ENCODE results near the gene KIAA1191. TPM values are rescaled to one million over a fixed set of nuclear protein-coding genes. Genes with fewer than 3 reads are reported as not detected.

The KIAA1191 gene
- total RNA-seq, 3 donors from 2014 or later, result 63.4 to 106 (median 104) TPM

- no peak for ATAC-seq
- H3K9me3 ChIP-seq, result no peaks in the 10 kb centered on the region
- peaks cover 8% of the 10 kb centered on the region for H3K4me1 ChIP-seq (ENCODE audit: low read depth)
- intact Hi-C loops (cut with DNase I, micrococcal nuclease), result no loop called here
- no peak overlapping the region for H3K4me3 ChIP-seq
- TF ChIP-seq CTCF (IDR thresholded peaks at IDR 0.05), result no peak
- no peaks in the 10 kb centered on the region for H3K36me3 ChIP-seq (ENCODE audit: low read depth)
- DNase-seq, result no peak
Measured at GRCh38 chr5:176359658-176360057, 1.9 kb downstream of the KIAA1191 start.

- intact Hi-C loops (cut with DNase I, micrococcal nuclease), result no loop called here
- no peak for TF ChIP-seq CTCF (IDR thresholded peaks at IDR 0.05)
- H3K36me3 ChIP-seq (ENCODE audit: low read depth), result no peaks in the 10 kb centered on the region
- H3K4me3 ChIP-seq, result no peak overlapping the region
- H3K4me1 ChIP-seq (ENCODE audit: low read depth), result peaks cover 8% of the 10 kb centered on the region
- H3K9me3 ChIP-seq, result no peaks in the 10 kb centered on the region
- no peak for DNase-seq
- no peak for ATAC-seq
Measured at GRCh38 chr5:176356179-176356566, 5.4 kb downstream of the KIAA1191 start.

GRCh38 chr5:176355400-176356178, 6.0 kb downstream of the KIAA1191 start:
- Histone ChIP-seq H3K4me1 (ENCODE audit: low read depth) (peaks cover 7% of the 10 kb centered on the region), H3K9me3 (no peaks in the 10 kb centered on the region), H3K36me3 (ENCODE audit: low read depth) (no peaks in the 10 kb centered on the region), H3K4me3 (no peak overlapping the region)
- no peak for DNase-seq
- no peak for ATAC-seq
- intact Hi-C loops (cut with DNase I, micrococcal nuclease), result no loop called here
- no peak for TF ChIP-seq CTCF (IDR thresholded peaks at IDR 0.05)

GRCh38 chr5:176353533-176353932, 8.0 kb downstream of the KIAA1191 start:
- intact Hi-C loops (cut with DNase I, micrococcal nuclease), result no loop called here
- H3K4me1 ChIP-seq (ENCODE audit: low read depth), result no peaks in the 10 kb centered on the region
- no peak overlapping the region for H3K4me3 ChIP-seq
- ATAC-seq (no peak), DNase-seq (no peak)
- TF ChIP-seq CTCF (IDR thresholded peaks at IDR 0.05), result no peak
- no peaks in the 10 kb centered on the region for H3K9me3 ChIP-seq
- H3K36me3 ChIP-seq (ENCODE audit: low read depth), result peaks cover 3% of the 10 kb centered on the region

- no peaks in the 10 kb centered on the region for H3K9me3 ChIP-seq
- intact Hi-C loops (cut with DNase I, micrococcal nuclease), result no loop called here
- no peak overlapping the region for H3K4me3 ChIP-seq
- H3K36me3 ChIP-seq (ENCODE audit: low read depth), result peaks cover 6% of the 10 kb centered on the region
- no peak for ATAC-seq
- no peak for TF ChIP-seq CTCF (IDR thresholded peaks at IDR 0.05)
- no peak for DNase-seq
- H3K4me1 ChIP-seq (ENCODE audit: low read depth), result no peaks in the 10 kb centered on the region
Measured at GRCh38 chr5:176352116-176352878, 9.3 kb downstream of the KIAA1191 start.

Measured in mucosa of descending colon (tissue), 3 donors.